Nephron (organoid): ENCODE results near the gene KCNG2.

Source experiments
- H3K27ac Mint-ChIP-seq, 3 experiments: 2 replicates each; pipeline ENCODE4 v1.8.0; 2020; ENCODE audit warnings: mixed read lengths in 3 of 3, mild to moderate bottlenecking in 2 of 3, moderate library complexity in 1 of 3
- H3K27me3 Mint-ChIP-seq: 2 replicates; pipeline ENCODE4 v1.8.0; 2021; ENCODE audit warnings: low read depth, mild to moderate bottlenecking, moderate library complexity, mixed read lengths
- H3K36me3 Mint-ChIP-seq: 2 replicates; pipeline ENCODE4 v1.8.0; 2020; ENCODE audit warnings: low read depth, mixed read lengths
- H3K4me1 Mint-ChIP-seq: 2 replicates; pipeline ENCODE4 v1.8.0; 2020; ENCODE audit warnings: mixed read lengths
- H3K4me3 Mint-ChIP-seq, 3 experiments: 2 replicates each; pipeline ENCODE4 v1.8.0; 2020; ENCODE audit warnings: mild to moderate bottlenecking in 3 of 3, mixed read lengths in 3 of 3, moderate library complexity in 2 of 3
- H3K9me3 Mint-ChIP-seq: 2 replicates; pipeline ENCODE4 v1.8.0; 2020; ENCODE audit warnings: mixed read lengths
- TF ChIP-seq, protein P1 (sequence below), 3 experiments: fragments of 200-600 bp; sonication (generic); IDR thresholded peaks; one replicate each; pipeline ENCODE4 v1.5.0; 2021; ENCODE audit warnings: antibody characterized with exemption in 3 of 3; ENCODE audit not compliant: unreplicated experiment in 3 of 3

Gene KCNG2

DNA sequence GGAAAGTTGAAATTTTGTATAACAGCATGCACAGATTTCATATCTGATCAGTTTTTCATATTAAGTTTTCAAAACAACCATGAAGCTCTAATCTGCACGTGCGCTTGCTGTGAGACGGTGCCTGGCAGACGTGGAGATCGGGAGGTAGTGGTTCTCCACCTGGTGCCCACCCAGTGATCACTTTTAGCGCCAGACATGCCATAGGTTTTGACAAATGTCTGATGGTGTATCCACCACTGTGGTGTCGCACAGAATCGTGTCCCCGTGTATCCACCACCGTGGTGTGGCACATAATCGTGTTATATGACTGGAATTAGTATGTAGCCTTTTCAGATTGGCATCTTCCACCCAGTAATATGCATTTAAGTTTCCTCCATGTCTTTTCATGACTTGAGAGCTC lies 40.9 kb upstream of the KCNG2 start:
- no peaks in the 10 kb centered on the region for H3K27me3 Mint-ChIP-seq
- H3K4me3 Mint-ChIP-seq: no peak overlapping the region
- H3K27ac Mint-ChIP-seq: no peak overlapping the region
- TF ChIP-seq, protein P1, sequence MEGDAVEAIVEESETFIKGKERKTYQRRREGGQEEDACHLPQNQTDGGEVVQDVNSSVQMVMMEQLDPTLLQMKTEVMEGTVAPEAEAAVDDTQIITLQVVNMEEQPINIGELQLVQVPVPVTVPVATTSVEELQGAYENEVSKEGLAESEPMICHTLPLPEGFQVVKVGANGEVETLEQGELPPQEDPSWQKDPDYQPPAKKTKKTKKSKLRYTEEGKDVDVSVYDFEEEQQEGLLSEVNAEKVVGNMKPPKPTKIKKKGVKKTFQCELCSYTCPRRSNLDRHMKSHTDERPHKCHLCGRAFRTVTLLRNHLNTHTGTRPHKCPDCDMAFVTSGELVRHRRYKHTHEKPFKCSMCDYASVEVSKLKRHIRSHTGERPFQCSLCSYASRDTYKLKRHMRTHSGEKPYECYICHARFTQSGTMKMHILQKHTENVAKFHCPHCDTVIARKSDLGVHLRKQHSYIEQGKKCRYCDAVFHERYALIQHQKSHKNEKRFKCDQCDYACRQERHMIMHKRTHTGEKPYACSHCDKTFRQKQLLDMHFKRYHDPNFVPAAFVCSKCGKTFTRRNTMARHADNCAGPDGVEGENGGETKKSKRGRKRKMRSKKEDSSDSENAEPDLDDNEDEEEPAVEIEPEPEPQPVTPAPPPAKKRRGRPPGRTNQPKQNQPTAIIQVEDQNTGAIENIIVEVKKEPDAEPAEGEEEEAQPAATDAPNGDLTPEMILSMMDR (IDR thresholded peaks at IDR 0.05; ENCODE audit: unreplicated experiment in 3 of 3): no peak
- H3K9me3 Mint-ChIP-seq: peaks cover 32% of the 10 kb centered on the region
- H3K36me3 Mint-ChIP-seq: peaks cover 31% of the 10 kb centered on the region
- no peaks in the 10 kb centered on the region for H3K4me1 Mint-ChIP-seq

DNA sequence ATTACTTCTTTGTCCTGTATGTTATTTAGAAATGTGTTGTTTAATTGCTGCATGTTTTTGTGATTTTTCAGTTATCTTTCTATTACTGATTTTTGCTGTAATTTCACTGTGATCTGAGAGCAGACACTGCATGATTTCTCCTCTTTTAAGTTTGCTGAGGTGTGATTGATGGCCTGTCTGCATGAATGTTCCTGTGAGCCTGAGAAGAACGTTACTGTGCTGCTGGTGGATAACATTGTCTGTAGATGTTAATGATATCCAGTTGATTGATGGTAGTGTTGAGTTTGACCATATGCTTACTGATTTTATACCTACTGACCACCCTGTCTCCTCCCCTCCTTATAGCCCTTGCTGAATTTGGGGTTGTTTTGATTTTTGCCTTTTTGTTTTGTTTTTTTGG lies 37.4 kb upstream of the KCNG2 start:
- Mint-ChIP-seq H3K4me3 (no peak overlapping the region), H3K9me3 (peaks cover 45% of the 10 kb centered on the region), H3K27me3 (peaks cover 4% of the 10 kb centered on the region)

GRCh38 chr18:79760881-79761280 lies 36.9 kb upstream of the KCNG2 start:
- H3K9me3 Mint-ChIP-seq: peaks cover 49% of the 10 kb centered on the region
- H3K4me1 Mint-ChIP-seq: no peaks in the 10 kb centered on the region
- H3K4me3 Mint-ChIP-seq: no peak overlapping the region
- H3K36me3 Mint-ChIP-seq: peaks cover 26% of the 10 kb centered on the region
- TF ChIP-seq, protein P1 (IDR thresholded peaks at IDR 0.05; ENCODE audit: unreplicated experiment in 3 of 3): no peak
- H3K27ac Mint-ChIP-seq: no peak overlapping the region
- H3K27me3 Mint-ChIP-seq: peaks cover 4% of the 10 kb centered on the region

More for the DNA sequence above, 37.4 kb upstream of the KCNG2 start:
- Mint-ChIP-seq H3K4me1 (no peaks in the 10 kb centered on the region), H3K27ac (no peak overlapping the region), H3K36me3 (peaks cover 28% of the 10 kb centered on the region)
- TF ChIP-seq, protein P1 (IDR thresholded peaks at IDR 0.05; ENCODE audit: unreplicated experiment in 3 of 3): no peak

DNA sequence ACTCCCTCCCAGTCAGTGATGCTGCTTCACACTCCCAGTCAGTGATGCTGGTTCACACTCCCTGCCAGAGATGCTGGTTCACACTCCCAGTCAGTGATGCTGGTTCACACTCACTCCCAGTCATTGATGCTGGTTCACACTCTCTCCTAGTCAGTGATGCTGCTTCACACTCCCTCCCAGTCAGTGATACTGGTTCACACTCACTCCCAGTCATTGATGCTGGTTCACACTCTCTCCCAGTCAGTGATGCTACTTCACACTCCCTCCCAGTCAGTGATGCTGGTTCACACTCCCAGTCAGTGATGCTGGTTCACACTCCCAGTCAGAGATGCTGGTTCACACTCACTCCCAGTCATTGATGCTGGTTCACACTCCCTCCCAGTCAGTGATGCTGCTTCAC lies 34.3 kb upstream of the KCNG2 start:
- Mint-ChIP-seq H3K9me3 (peaks cover 55% of the 10 kb centered on the region), H3K27ac (no peak overlapping the region), H3K36me3 (peaks cover 16% of the 10 kb centered on the region), H3K4me1 (no peaks in the 10 kb centered on the region), H3K4me3 (no peak overlapping the region), H3K27me3 (peaks cover 4% of the 10 kb centered on the region)
- TF ChIP-seq, protein P1 (IDR thresholded peaks at IDR 0.05; ENCODE audit: unreplicated experiment in 3 of 3): no peak

GRCh38 chr18:79764131-79764530 lies 33.6 kb upstream of the KCNG2 start:
- H3K27ac Mint-ChIP-seq: no peak overlapping the region
- H3K27me3 Mint-ChIP-seq: peaks cover 4% of the 10 kb centered on the region
- no peak overlapping the region for H3K4me3 Mint-ChIP-seq
- TF ChIP-seq, protein P1 (IDR thresholded peaks at IDR 0.05; ENCODE audit: unreplicated experiment in 3 of 3): no peak
- peaks cover 50% of the 10 kb centered on the region for H3K9me3 Mint-ChIP-seq
- peaks cover 13% of the 10 kb centered on the region for H3K36me3 Mint-ChIP-seq
- H3K4me1 Mint-ChIP-seq: no peaks in the 10 kb centered on the region

GRCh38 chr18:79765491-79766245 lies 32.1 kb upstream of the KCNG2 start:
- Mint-ChIP-seq H3K36me3 (peaks cover 3% of the 10 kb centered on the region), H3K27me3 (peaks cover 4% of the 10 kb centered on the region), H3K4me1 (no peaks in the 10 kb centered on the region), H3K27ac (no peak overlapping the region), H3K9me3 (peaks cover 39% of the 10 kb centered on the region), H3K4me3 (no peak overlapping the region)
- TF ChIP-seq, protein P1 (IDR thresholded peaks at IDR 0.05; ENCODE audit: unreplicated experiment in 3 of 3): no peak
